ENCODE data around the gene CBX8.

GRCh38 chr17:79792984-79793923 lies 3.6 kb downstream of the CBX8 start:
- TF ChIP-seq EZH2 (IDR thresholded peaks at IDR 0.05; ENCODE audit: low read length, unreplicated experiment) (no peak), EZH2phosphoT487 (IDR thresholded peaks at IDR 0.05; ENCODE audit: borderline replicate concordance, low read length) (no peak)
- TF ChIP-seq, protein P1, sequence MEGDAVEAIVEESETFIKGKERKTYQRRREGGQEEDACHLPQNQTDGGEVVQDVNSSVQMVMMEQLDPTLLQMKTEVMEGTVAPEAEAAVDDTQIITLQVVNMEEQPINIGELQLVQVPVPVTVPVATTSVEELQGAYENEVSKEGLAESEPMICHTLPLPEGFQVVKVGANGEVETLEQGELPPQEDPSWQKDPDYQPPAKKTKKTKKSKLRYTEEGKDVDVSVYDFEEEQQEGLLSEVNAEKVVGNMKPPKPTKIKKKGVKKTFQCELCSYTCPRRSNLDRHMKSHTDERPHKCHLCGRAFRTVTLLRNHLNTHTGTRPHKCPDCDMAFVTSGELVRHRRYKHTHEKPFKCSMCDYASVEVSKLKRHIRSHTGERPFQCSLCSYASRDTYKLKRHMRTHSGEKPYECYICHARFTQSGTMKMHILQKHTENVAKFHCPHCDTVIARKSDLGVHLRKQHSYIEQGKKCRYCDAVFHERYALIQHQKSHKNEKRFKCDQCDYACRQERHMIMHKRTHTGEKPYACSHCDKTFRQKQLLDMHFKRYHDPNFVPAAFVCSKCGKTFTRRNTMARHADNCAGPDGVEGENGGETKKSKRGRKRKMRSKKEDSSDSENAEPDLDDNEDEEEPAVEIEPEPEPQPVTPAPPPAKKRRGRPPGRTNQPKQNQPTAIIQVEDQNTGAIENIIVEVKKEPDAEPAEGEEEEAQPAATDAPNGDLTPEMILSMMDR (conservative IDR thresholded peaks at IDR 0.05; ENCODE audit: low read depth, low read length): no peak
